SK-N-SH treated with all-trans-retinoic acid at 6 μM for 48 hours (cell line): ENCODE data around the gene CLDN14.

ENCODE experiments used
- ATAC-seq: fragments of 200-7000 bp; cut with Tn5 transposase; 3 replicates; pipeline ENCODE4 v1.9.1; 2020; ENCODE audit warnings: mild to moderate bottlenecking, moderate library complexity
- ARNTL ChIP-seq: fragments of 450-650 bp; formaldehyde crosslinking; IDR thresholded peaks from 2 replicates; pipeline ENCODE4 v1.5.0; 2020; ENCODE audit warnings: low read depth, mild to moderate bottlenecking, moderate library complexity, borderline replicate concordance
- BACH2 ChIP-seq: fragments of 250-450 bp; sonication (Bioruptor Pico); IDR thresholded peaks from 2 replicates; pipeline ENCODE4 v1.9.0; 2021; ENCODE audit warnings: mild to moderate bottlenecking, borderline replicate concordance
- CREB5 ChIP-seq: fragments of 250-450 bp; sonication (Bioruptor Pico); IDR thresholded peaks from 2 replicates; pipeline ENCODE4 v1.5.1; 2020; ENCODE audit warnings: low read depth, mild to moderate bottlenecking, moderate library complexity
- CSDC2 ChIP-seq: fragments of 250-450 bp; sonication (Bioruptor Pico); IDR thresholded peaks from 2 replicates; pipeline ENCODE4 v1.5.0; 2020; ENCODE audit warnings: mild to moderate bottlenecking, moderate library complexity
- CSRNP3 ChIP-seq: fragments of 250-450 bp; sonication (Bioruptor Pico); IDR thresholded peaks from 2 replicates; pipeline ENCODE4 v1.5.1; 2021; ENCODE audit warnings: mild to moderate bottlenecking, moderate library complexity
- ESRRG ChIP-seq: fragments of 250-450 bp; sonication (Bioruptor Pico); IDR thresholded peaks from 2 replicates; pipeline ENCODE4 v1.6.1; 2021; ENCODE audit warnings: mild to moderate bottlenecking
- GLIS3 ChIP-seq: fragments of 250-450 bp; sonication (Bioruptor Pico); IDR thresholded peaks from 2 replicates; pipeline ENCODE4 v1.5.0; 2020; ENCODE audit warnings: mild to moderate bottlenecking, moderate library complexity
- ISL1 ChIP-seq: fragments of 250-450 bp; sonication (Bioruptor Pico); IDR thresholded peaks from 2 replicates; pipeline ENCODE4 v2.1.2; 2022; ENCODE audit warnings: mild to moderate bottlenecking, moderate library complexity
- OSR1 ChIP-seq: fragments of 250-450 bp; sonication (Bioruptor Pico); IDR thresholded peaks from 2 replicates; pipeline ENCODE4 v1.8.0; 2022; ENCODE audit warnings: moderate library complexity, mild to moderate bottlenecking, inconsistent platforms
- POU6F1 ChIP-seq: fragments of 250-450 bp; sonication (Bioruptor Pico); IDR thresholded peaks from 2 replicates; pipeline ENCODE4 v1.8.0; 2021; ENCODE audit warnings: low read depth, mild to moderate bottlenecking, moderate library complexity, borderline replicate concordance
- PPARA ChIP-seq: fragments of 250-450 bp; sonication (Bioruptor Pico); IDR thresholded peaks from 2 replicates; pipeline ENCODE4 v1.5.0; 2020; ENCODE audit warnings: mild to moderate bottlenecking, borderline replicate concordance
- RARB ChIP-seq: fragments of 250-450 bp; sonication (Bioruptor Pico); IDR thresholded peaks from 2 replicates; pipeline ENCODE4 v1.8.0; 2021; ENCODE audit warnings: mild to moderate bottlenecking, moderate library complexity
- SNAI2 ChIP-seq: fragments of 250-450 bp; sonication (Bioruptor Pico); IDR thresholded peaks from 2 replicates; pipeline ENCODE4 v1.5.0; 2020; ENCODE audit warnings: mild to moderate bottlenecking, moderate library complexity
- TCF4 ChIP-seq: fragments of 250-450 bp; sonication (Bioruptor Pico); IDR thresholded peaks from 2 replicates; pipeline ENCODE4 v1.8.0; 2021; ENCODE audit warnings: mild to moderate bottlenecking, moderate library complexity, borderline replicate concordance
- TOX ChIP-seq: fragments of 250-450 bp; sonication (Bioruptor Pico); IDR thresholded peaks from 2 replicates; pipeline ENCODE4 v1.8.0; 2021; ENCODE audit warnings: mild to moderate bottlenecking, moderate library complexity, borderline replicate concordance
- TSHZ2 ChIP-seq: fragments of 250-450 bp; sonication (Bioruptor Pico); IDR thresholded peaks from 2 replicates; pipeline ENCODE4 v1.5.0; 2020; ENCODE audit warnings: mild to moderate bottlenecking, moderate library complexity
- ZC3H10 ChIP-seq: fragments of 250-450 bp; sonication (Bioruptor Pico); IDR thresholded peaks from 2 replicates; pipeline ENCODE4 v1.5.1; 2021; ENCODE audit warnings: mild to moderate bottlenecking, moderate library complexity
- ZFP3 ChIP-seq: fragments of 250-450 bp; sonication (Bioruptor Pico); IDR thresholded peaks from 2 replicates; pipeline ENCODE4 v1.5.0; 2020; ENCODE audit warnings: mild to moderate bottlenecking, moderate library complexity
- ZFP30 ChIP-seq: fragments of 450-650 bp; formaldehyde crosslinking; IDR thresholded peaks from 2 replicates; pipeline ENCODE4 v1.5.0; 2022; ENCODE audit warnings: mild to moderate bottlenecking, moderate library complexity
- ZNF565 ChIP-seq: fragments of 450-650 bp; formaldehyde crosslinking; conservative IDR thresholded peaks from 2 replicates; pipeline ENCODE4 v1.5.0; 2020; ENCODE audit warnings: low read depth, mild to moderate bottlenecking, moderate library complexity
- ZNF70 ChIP-seq: fragments of 450-650 bp; formaldehyde crosslinking; IDR thresholded peaks from 2 replicates; pipeline ENCODE4 v1.5.0; 2020; ENCODE audit warnings: mild to moderate bottlenecking, moderate library complexity
- ZNF8 ChIP-seq: fragments of 450-650 bp; formaldehyde crosslinking; IDR thresholded peaks from 2 replicates; pipeline ENCODE4 v1.5.0; 2020; ENCODE audit warnings: mild to moderate bottlenecking, moderate library complexity
- TF ChIP-seq, protein P1 (sequence below): fragments of 250-450 bp; sonication (Bioruptor Pico); IDR thresholded peaks from 2 replicates; pipeline ENCODE4 v1.8.0; 2020; ENCODE audit warnings: mild to moderate bottlenecking, moderate library complexity, borderline replicate concordance

Gene CLDN14

GRCh38 chr21:36482181-36482580 lies 2.3 kb upstream of the CLDN14 start:
- no peak for ATAC-seq
- TF ChIP-seq GLIS3 (CRISPR knock-in tag) = no peak
- TF ChIP-seq SNAI2 (CRISPR knock-in tag) = no peak
- no peak for TF ChIP-seq POU6F1
- TF ChIP-seq CREB5 (CRISPR knock-in tag) = no peak
- no peak for TF ChIP-seq CSRNP3 (CRISPR knock-in tag)
- no peak for TF ChIP-seq ZFP30 (CRISPR knock-in tag)
- TF ChIP-seq ARNTL (CRISPR knock-in tag) = no peak
- no peak for TF ChIP-seq TCF4 (CRISPR knock-in tag)
- no peak for TF ChIP-seq ZC3H10 (CRISPR knock-in tag)
- TF ChIP-seq ESRRG (CRISPR knock-in tag) = no peak
- TF ChIP-seq ZFP3 (CRISPR knock-in tag) = no peak
- TF ChIP-seq CSDC2 = no peak
- TF ChIP-seq OSR1 (CRISPR knock-in tag) = no peak
- no peak for TF ChIP-seq TSHZ2 (CRISPR knock-in tag)
- no peak for TF ChIP-seq ISL1
- TF ChIP-seq, protein P1, sequence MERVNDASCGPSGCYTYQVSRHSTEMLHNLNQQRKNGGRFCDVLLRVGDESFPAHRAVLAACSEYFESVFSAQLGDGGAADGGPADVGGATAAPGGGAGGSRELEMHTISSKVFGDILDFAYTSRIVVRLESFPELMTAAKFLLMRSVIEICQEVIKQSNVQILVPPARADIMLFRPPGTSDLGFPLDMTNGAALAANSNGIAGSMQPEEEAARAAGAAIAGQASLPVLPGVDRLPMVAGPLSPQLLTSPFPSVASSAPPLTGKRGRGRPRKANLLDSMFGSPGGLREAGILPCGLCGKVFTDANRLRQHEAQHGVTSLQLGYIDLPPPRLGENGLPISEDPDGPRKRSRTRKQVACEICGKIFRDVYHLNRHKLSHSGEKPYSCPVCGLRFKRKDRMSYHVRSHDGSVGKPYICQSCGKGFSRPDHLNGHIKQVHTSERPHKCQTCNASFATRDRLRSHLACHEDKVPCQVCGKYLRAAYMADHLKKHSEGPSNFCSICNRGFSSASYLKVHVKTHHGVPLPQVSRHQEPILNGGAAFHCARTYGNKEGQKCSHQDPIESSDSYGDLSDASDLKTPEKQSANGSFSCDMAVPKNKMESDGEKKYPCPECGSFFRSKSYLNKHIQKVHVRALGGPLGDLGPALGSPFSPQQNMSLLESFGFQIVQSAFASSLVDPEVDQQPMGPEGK (CRISPR knock-in tag) = no peak
- TF ChIP-seq RARB (CRISPR knock-in tag) = no peak
- no peak for TF ChIP-seq ZNF565 (CRISPR knock-in tag)
- no peak for TF ChIP-seq ZNF70 (CRISPR knock-in tag)
- no peak for TF ChIP-seq PPARA

DNA sequence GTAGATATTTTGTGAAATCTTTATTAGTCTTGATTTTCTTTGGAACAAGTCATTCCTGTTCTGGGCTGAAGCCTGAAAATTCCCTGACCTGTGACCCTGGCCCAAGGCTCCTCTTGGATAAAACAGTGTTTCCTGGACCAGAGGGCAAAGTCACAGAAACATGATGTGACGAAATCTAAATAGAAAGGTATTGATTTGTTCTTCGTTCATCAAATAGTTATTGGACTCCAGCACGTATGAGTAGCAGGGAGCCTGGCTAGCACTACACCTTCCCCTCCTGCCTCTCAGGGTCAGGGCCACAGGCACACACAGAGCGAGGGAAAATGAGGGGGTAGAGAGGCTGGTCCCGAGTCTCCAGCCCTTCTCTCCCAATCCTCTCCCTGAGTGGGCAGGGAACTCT lies 1.7 kb upstream of the CLDN14 start:
- no peak for ATAC-seq
- TF ChIP-seq CSRNP3 (CRISPR knock-in tag) = no peak
- no peak for TF ChIP-seq POU6F1
- TF ChIP-seq ZFP3 (CRISPR knock-in tag) = no peak
- no peak for TF ChIP-seq ZNF70 (CRISPR knock-in tag)
- no peak for TF ChIP-seq CSDC2
- no peak for TF ChIP-seq TOX (CRISPR knock-in tag)
- no peak for TF ChIP-seq ZC3H10 (CRISPR knock-in tag)
- TF ChIP-seq BACH2 (CRISPR knock-in tag) = no peak
- no peak for TF ChIP-seq CREB5 (CRISPR knock-in tag)
- TF ChIP-seq ZNF8 = no peak
- TF ChIP-seq ARNTL (CRISPR knock-in tag) = no peak
- TF ChIP-seq, protein P1 (CRISPR knock-in tag) = no peak
- no peak for TF ChIP-seq OSR1 (CRISPR knock-in tag)
- no peak for TF ChIP-seq ZNF565 (CRISPR knock-in tag)
- TF ChIP-seq GLIS3 (CRISPR knock-in tag) = no peak
